ENCODE results near the gene EZH2. TPM values are rescaled to one million over a fixed set of nuclear protein-coding genes. Genes with fewer than 3 reads are reported as not detected.

The EZH2 gene
- 6.5 and 16.7 TPM in 2 replicates for total RNA-seq

GRCh38 chr7:148884049-148884298, at the start of gene EZH2:
Gene EZH2 (minus strand): TSS chr7:148884291. CDS start chr7:148847298, 36,993 bp downstream.

Other genes with a start within 250 kb of the EZH2 start
- 69.4 and 90.1 TPM in 2 replicates for gene CUL1, start 185.4 kb downstream of the EZH2 start, total RNA-seq
- 298 and 531 TPM in 2 replicates for gene PDIA4, start 144.2 kb upstream of the EZH2 start, total RNA-seq
- 6.5 and 17.4 TPM in 2 replicates for gene ZNF786, start 206.4 kb upstream of the EZH2 start, total RNA-seq
- gene ZNF425, start 242.0 kb upstream of the EZH2 start, total RNA-seq = 4.4 and 5.3 TPM in 2 replicates